Progenitor cell of endocrine pancreas (in vitro differentiated cells): ENCODE results near the gene SPAG16. TPM values are rescaled to one million over a fixed set of nuclear protein-coding genes. Genes with fewer than 3 reads are reported as not detected.

ENCODE experiments used
- DNase-seq: peaks from one replicate; pipeline ENCODE4 v3.0.0; 2021; ENCODE audit warnings: low spot score; ENCODE audit not compliant: unreplicated experiment
- H3K27ac Mint-ChIP-seq: 2 replicates; pipeline ENCODE4 v1.8.0; 2021; ENCODE audit warnings: mild to moderate bottlenecking, moderate library complexity, mixed read lengths
- H3K27me3 Mint-ChIP-seq: 2 replicates; pipeline ENCODE4 v1.8.0; 2021; ENCODE audit warnings: mixed read lengths
- H3K36me3 Mint-ChIP-seq: 2 replicates; pipeline ENCODE4 v1.8.0; 2022; ENCODE audit warnings: mixed read lengths; ENCODE audit not compliant: insufficient read depth
- H3K4me1 Mint-ChIP-seq: 2 replicates; pipeline ENCODE4 v1.8.0; 2021; ENCODE audit warnings: low read depth, mixed read lengths
- H3K4me3 Mint-ChIP-seq: 2 replicates; pipeline ENCODE4 v1.8.0; 2021; ENCODE audit warnings: low read depth, mild to moderate bottlenecking, moderate library complexity, mixed read lengths
- H3K9me3 Mint-ChIP-seq: 2 replicates; pipeline ENCODE4 v1.8.0; 2021; ENCODE audit warnings: low read depth, mixed read lengths
- total RNA-seq: library from RNA; stranded (reverse); gene quantifications from 2 replicates; pipeline ENCODE4 v1.2.1, GENCODE V29; 2021
- TF ChIP-seq, protein P1 (sequence below): fragments of 200-600 bp; sonication (generic); IDR thresholded peaks from one replicate; pipeline ENCODE4 v1.5.0; 2021; ENCODE audit warnings: antibody characterized with exemption, mild to moderate bottlenecking; ENCODE audit not compliant: unreplicated experiment

The SPAG16 gene
- total RNA-seq, 1 donor from 2014 or later = 52.8 TPM

DNA sequence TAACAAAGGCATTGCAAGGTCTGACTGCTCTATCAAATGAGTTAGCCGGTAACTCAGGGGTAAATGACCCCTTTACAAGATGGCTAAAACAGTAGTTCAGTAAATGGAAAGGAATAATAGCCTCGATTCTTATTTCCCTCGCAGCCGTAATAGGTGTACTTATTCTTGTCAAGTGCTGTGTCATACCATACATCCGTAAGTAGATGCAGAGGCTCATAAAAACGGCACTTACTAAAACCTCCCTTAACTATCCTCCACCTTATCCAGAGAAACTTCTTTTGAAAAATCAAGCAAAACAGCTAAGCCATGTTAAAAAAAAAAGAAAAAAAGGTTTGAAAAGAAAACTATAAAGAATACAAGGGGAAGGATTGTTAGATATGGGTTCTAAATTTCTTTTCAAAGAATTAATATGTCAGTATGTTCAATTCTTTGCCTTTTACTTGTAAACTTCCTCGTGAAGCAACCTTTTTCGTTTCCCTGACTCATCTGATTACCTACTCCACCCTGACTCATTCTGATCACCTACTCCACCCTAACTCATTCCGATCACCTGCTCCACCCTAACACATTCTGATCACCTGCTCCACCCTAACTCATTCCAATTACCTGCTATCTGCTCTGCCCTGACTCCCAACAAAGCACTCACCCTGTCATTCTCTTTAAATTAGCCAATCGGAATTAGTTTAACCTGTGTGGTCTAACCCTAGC lies 127.5 kb downstream of the SPAG16 start:
- Mint-ChIP-seq H3K27me3 (no peaks in the 10 kb centered on the region), H3K4me3 (no peak overlapping the region), H3K36me3 (peaks cover 1% of the 10 kb centered on the region), H3K9me3 (peaks cover 9% of the 10 kb centered on the region), H3K27ac (no peak overlapping the region), H3K4me1 (peaks cover 14% of the 10 kb centered on the region)
- TF ChIP-seq, protein P1, sequence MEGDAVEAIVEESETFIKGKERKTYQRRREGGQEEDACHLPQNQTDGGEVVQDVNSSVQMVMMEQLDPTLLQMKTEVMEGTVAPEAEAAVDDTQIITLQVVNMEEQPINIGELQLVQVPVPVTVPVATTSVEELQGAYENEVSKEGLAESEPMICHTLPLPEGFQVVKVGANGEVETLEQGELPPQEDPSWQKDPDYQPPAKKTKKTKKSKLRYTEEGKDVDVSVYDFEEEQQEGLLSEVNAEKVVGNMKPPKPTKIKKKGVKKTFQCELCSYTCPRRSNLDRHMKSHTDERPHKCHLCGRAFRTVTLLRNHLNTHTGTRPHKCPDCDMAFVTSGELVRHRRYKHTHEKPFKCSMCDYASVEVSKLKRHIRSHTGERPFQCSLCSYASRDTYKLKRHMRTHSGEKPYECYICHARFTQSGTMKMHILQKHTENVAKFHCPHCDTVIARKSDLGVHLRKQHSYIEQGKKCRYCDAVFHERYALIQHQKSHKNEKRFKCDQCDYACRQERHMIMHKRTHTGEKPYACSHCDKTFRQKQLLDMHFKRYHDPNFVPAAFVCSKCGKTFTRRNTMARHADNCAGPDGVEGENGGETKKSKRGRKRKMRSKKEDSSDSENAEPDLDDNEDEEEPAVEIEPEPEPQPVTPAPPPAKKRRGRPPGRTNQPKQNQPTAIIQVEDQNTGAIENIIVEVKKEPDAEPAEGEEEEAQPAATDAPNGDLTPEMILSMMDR = no peak
- no peak for DNase-seq

DNA sequence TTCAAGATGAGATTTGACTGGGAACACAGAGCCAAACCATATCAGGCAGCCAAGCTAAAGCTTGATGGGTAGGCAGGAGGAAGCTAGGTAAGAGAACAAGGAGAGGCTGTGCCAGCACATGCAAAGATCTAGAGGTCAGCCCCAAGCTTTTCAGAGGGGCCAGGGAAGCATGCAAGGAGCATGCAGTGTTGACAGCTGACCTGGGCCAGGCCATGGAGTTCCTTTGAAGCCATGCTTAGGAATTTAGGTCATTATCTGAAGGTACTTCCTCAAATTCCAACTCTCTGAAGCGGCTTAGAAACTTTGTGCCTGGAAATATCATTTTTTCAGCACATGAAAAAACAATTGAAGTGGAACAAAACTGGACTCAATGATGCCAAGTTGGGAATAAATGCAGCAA lies 130.8 kb downstream of the SPAG16 start:
- Mint-ChIP-seq H3K27ac (no peak overlapping the region), H3K4me1 (no peaks in the 10 kb centered on the region), H3K9me3 (peaks cover 5% of the 10 kb centered on the region)

DNA sequence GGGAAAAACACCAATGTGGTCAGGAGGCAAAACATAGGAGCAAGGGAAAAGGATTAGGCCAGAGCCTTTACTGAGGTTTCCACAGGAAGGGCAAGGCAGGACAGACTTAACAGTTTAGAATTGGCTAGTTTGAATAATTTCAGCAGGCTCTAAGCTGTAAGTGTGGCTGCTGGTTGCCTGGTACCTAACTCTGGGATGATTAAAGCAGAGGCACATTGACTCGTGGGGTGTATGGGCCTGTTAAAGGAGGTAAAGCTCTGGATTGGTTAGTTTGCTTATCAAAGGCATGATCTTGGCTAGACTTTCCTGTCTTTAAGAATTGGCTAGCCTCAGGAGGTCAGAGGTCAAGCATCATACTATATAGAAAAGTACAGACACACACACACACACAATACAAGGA lies 132.6 kb downstream of the SPAG16 start:
- Mint-ChIP-seq H3K36me3 (peaks cover 1% of the 10 kb centered on the region), H3K27ac (no peak overlapping the region), H3K4me1 (no peaks in the 10 kb centered on the region), H3K27me3 (no peaks in the 10 kb centered on the region), H3K4me3 (no peak overlapping the region), H3K9me3 (peaks cover 4% of the 10 kb centered on the region)
- TF ChIP-seq, protein P1 = no peak
- no peak for DNase-seq

More for the DNA sequence above, 130.8 kb downstream of the SPAG16 start:
- Mint-ChIP-seq H3K36me3 (peaks cover 1% of the 10 kb centered on the region), H3K4me3 (no peak overlapping the region), H3K27me3 (no peaks in the 10 kb centered on the region)
- TF ChIP-seq, protein P1 = no peak
- no peak for DNase-seq

DNA sequence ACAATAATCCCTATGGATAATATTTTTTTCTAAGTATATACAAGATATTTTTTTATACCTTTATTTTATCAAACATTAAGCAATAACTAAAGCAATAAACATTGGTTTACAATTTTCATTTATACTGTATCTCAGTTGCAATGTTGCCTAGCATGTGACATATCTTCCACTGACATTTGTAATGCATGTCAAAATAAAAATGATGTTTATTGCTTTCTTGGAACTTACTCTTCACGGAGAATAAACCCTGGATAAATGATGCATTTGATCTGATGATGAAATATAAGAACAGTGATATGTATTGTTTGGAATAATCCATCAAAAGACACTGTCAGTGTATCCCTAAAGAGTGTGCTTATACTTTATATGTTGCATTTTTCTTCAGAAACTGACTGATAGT lies 135.7 kb downstream of the SPAG16 start:
- DNase-seq = no peak
- no peak overlapping the region for H3K27ac Mint-ChIP-seq
- no peaks in the 10 kb centered on the region for H3K27me3 Mint-ChIP-seq
- no peak overlapping the region for H3K4me3 Mint-ChIP-seq
- no peaks in the 10 kb centered on the region for H3K9me3 Mint-ChIP-seq
- no peaks in the 10 kb centered on the region for H3K4me1 Mint-ChIP-seq
- TF ChIP-seq, protein P1 = no peak
- no peaks in the 10 kb centered on the region for H3K36me3 Mint-ChIP-seq

DNA sequence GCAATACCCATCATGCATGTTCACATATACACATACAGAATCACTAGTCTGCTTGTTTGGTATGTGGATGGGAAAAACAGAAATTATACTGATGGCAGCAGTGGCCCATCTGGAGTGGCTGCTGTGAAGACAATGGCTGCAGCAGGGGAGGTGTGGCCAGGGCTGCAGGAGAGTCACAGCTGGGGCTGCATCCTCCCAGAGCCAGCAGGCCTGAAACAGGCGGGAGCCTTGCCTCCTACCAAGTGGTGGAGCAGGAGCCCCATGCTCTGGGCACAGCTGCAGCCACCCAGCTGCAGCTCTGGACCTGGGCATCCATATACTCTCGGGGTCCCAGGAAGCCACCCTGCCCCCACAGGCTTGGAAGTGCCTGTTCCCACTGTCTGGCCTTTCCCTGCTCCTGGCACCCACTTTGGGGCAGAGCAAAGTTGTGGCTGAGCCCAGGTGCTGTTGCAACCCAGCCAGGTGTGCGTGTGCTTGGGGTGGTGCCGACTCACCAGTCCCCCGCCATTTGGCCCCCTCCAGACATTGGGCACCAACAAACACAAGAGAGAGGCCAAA lies 136.6 kb downstream of the SPAG16 start:
- no peaks in the 10 kb centered on the region for H3K36me3 Mint-ChIP-seq
- H3K4me3 Mint-ChIP-seq = no peak overlapping the region
- H3K27ac Mint-ChIP-seq = no peak overlapping the region
- TF ChIP-seq, protein P1 = no peak
- DNase-seq = no peak
- H3K9me3 Mint-ChIP-seq = no peaks in the 10 kb centered on the region
- no peaks in the 10 kb centered on the region for H3K4me1 Mint-ChIP-seq
- no peaks in the 10 kb centered on the region for H3K27me3 Mint-ChIP-seq
